SKM-1 treated with dmso at 0.1 percent for 144 hours (cell line): ENCODE data around the gene TMEM248.
"Not testable (repeated sequence)": the region's sequence is repeated elsewhere in the genome, so short reads cannot be mapped to it uniquely, and the experiment has no call there.

Source experiments
- DNase-seq: peaks from one replicate; lab custom pipeline; 2025; ENCODE audit not compliant: unreplicated experiment; lab: John Stamatoyannopoulos, UW

Gene TMEM248, protein sequence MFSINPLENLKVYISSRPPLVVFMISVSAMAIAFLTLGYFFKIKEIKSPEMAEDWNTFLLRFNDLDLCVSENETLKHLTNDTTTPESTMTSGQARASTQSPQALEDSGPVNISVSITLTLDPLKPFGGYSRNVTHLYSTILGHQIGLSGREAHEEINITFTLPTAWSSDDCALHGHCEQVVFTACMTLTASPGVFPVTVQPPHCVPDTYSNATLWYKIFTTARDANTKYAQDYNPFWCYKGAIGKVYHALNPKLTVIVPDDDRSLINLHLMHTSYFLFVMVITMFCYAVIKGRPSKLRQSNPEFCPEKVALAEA

DNA sequence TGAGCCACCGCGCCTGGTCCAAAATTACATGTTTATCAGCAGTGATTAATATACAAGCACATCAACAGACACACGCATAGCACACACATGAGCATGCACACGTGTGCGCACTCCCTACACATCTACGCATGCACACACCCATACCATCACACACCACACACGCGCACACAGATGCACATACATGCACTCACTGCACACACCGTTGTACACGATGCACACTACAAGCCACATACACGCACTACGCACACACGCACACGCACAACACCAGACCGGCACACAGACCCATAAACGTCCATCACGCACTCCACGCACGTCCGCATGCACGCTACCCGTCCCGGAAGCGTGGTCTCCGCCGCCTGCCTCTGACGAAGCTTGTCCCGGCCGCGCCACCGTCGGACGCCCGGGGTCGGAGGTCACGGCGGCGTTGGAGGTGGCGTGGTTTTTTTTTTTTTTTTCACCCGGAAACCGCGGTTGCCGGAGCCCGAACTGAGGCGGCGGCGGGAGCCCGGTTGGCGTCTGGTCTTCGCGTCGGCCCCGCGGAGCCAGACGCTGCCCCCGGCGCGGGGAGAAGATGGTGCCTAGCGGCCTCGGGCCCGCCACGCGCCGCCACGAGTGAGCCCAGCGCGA is at the start of gene TMEM248:
Gene TMEM248 (plus strand): TSS at position 457 of the 627 bp plus-strand sequence. CDS start 20,641 bp downstream, outside the sequence.
- DNase-seq, result peak; percentile 86

GRCh38 chr7:66873476-66873875 is 47.5 kb upstream of the TMEM248 start:
- DNase-seq, result no peak

DNA sequence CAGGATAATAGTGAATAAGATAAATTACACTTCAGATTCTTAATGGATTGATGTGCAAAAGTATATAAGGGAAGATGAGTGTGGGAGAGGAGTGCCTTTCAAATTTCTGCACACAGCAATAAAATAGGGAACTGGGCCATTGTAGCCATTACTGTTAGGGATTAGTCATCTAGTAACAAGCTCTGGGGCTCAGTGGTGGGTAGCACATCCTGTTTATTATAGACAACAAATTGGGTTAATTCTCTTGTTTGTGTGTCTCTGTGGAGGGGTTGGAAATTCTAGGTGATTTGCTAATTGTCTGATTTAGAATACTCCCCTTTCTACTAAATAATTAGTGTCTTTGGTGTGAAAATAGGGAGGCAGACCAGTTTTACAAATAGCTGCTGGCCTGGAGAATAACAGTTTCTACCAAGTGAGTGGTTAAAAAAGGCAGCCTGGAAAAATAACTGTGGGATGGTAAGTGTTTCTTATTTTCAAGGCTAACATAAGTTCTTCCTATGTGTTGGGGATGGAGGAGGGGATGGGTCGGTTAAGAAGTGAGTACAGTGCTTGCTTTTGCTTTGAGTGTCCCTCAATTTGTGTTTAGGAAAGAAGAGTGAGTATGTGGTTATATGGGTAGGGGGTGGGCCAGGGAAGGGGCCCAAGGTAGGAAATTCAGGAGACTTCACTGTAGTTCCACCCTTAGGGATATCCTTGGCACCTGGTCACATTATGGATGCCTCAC is 43.3 kb upstream of the TMEM248 start:
- DNase-seq, result peak; percentile 36

DNA sequence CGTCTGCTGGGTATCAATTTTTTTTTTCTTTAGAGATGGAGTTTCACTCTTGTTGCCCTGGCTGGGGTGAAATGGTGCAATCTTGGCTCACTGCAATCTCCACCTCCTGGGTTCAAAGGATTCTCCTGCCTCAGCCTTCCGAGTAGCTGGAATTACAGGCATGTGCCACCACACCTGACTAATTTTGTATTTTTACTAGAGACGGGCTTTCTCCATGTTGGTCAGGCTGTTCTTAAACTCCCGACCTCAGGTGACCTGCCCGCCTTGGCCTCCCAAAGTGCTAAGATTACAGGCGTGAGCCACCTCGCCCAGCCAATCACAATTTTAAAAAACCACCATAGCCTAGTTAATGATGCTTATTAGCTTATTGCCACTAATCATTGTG is 42.7 kb upstream of the TMEM248 start:
- DNase-seq, result not testable (repeated sequence)

DNA sequence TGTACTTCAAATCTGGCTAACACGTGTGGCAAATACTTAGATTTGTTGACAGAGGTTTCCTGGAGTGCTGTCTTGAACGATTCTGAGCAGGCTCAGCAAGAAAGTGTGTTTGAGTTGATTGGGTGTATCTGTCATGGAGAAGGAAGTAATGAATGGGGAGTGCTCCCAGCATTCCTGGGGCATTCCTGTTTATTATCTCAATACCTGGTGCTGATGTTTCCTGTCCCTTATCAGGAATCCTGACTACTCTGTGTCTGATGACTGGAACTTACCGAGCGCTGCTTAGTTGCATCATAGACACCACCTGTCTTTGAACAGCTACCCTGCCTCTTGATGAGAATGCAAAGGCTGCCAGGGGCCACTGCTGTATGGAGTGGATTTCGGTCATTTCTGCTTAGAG is 41.0 kb upstream of the TMEM248 start:
- no peak for DNase-seq

DNA sequence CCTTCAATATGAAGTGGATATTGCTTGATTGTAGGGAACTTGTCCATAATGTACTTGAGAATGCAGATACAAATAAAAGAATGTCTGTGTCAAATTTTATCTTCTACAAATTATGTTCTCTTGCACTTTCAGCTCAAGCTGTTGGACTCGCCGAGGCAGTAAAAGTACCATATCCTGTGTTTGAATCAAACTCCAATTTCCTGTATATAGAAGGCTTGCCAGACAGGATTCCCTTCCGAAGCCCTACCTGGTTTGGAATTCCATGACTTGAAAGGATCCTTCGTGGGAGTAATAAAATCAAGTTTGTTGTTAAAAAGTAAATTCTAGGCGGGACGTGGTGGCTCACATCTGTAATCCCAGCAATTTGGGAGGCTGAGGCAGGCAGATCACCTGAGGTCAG is 40.4 kb upstream of the TMEM248 start:
- not testable (repeated sequence) for DNase-seq

- DNase-seq, result no peak
Measured at GRCh38 chr7:66883716-66884115, 37.3 kb upstream of the TMEM248 start.

GRCh38 chr7:66884556-66884955 is 36.5 kb upstream of the TMEM248 start:
- DNase-seq, result not testable (repeated sequence)

GRCh38 chr7:66886152-66886551 is 34.9 kb upstream of the TMEM248 start:
- no peak for DNase-seq

DNA sequence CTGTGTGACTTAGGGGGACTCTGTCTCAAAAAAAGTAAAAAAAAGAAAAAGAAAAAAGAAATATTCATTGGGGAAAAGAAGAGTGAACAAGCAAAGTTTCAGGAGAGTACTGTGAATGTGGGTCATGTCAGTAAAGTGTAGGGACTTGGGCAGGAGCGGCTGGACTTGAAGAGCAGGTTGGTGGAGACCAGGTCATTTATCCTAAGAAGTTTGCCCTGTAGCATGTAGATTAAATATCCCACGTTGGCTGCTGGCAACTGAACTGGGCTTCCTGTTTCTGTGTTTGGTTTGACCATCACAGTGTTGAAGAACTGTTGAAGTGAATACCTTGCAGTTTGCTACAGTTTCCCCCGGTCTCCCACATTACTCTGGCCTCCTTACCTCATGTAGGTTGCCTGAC is 32.8 kb upstream of the TMEM248 start:
- not testable (repeated sequence) for DNase-seq

GRCh38 chr7:66894463-66895080 is 26.5 kb upstream of the TMEM248 start:
- DNase-seq, result no peak

DNA sequence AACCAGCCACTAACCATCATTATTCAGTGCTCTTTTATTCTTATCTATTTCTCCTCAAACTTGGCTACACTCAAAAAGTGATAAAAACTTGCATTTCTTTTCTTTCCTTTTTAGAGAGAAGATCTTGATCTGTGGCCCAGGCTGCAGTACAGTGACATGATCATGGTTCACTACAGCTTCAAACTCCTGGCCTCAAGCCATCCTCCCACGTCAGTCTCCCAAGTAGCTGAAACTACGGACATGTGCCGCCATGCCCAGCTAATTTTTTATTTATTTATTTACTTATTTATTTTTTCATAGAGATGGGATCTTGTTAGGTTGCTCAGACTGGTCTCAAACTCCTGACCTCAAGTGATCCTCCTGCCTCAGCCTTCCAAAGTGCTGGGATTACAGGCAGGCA is 24.6 kb upstream of the TMEM248 start:
- DNase-seq, result no peak

GRCh38 chr7:66899552-66900280 is 21.3 kb upstream of the TMEM248 start:
- DNase-seq, result no peak

- DNase-seq, result no peak
Measured at GRCh38 chr7:66901941-66902843, 18.8 kb upstream of the TMEM248 start.

- no peak for DNase-seq
Measured at GRCh38 chr7:66902844-66903180, 18.2 kb upstream of the TMEM248 start.

DNA sequence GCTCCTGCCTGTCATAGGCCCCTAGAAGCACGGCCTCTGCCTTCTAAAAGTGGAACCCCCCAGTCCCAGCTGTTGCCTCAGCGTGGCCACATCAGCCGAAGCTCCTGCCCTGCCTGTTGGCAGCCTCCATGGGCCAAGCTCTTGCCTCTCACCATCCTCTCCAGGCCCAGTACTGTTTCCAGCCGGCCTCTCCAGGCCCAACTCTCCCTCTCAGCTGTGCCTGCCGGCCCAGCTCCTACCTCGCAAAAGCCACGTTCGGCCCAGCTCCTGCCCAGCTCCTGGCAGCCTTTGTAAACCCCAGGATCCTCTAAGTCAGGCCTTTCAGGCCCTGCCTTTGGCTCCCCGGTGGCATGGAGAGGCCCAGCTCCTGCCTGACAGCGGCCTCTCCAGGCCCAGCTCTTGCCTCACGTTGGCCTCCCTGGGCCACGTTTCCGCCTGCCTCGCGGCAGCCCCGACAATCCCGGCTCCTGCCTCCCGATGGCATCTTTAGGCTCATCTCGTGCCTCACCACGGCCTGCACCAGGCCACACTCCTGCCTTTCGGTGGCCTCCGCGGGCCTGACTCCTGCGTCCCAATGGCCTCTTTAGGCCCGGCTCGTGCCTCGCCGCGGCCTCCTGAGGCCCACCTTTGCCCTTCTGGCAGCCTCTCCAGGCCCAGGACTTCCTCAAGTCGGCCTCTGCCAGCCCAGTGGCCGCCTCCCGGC is 17.5 kb upstream of the TMEM248 start:
- DNase-seq, result no peak

- DNase-seq, result no peak
Measured at GRCh38 chr7:66904063-66904593, 16.9 kb upstream of the TMEM248 start.

- no peak for DNase-seq
Measured at GRCh38 chr7:66905278-66905677, 15.7 kb upstream of the TMEM248 start.

- DNase-seq, result no peak
Measured at GRCh38 chr7:66905689-66906088, 15.3 kb upstream of the TMEM248 start.
